ENCODE results near the gene CLPTM1.
"Not testable (repeated sequence)": the region's sequence is repeated elsewhere in the genome, so short reads cannot be mapped to it uniquely, and the experiment has no call there.

The CLPTM1 gene

GRCh38 chr19:44986389-44986788 is 31.2 kb downstream of the CLPTM1 start:
- no peak for DNase-seq

GRCh38 chr19:44987148-44987675 is 32.0 kb downstream of the CLPTM1 start:
- DNase-seq, result no peak

- DNase-seq, result no peak
These were observed 33.1 kb downstream of the CLPTM1 start for GRCh38 chr19:44988273-44988672.

- peak; percentile 55 for DNase-seq
These were observed 33.8 kb downstream of the CLPTM1 start for GRCh38 chr19:44988896-44989556.

GRCh38 chr19:44990459-44990858 is 35.3 kb downstream of the CLPTM1 start:
- no peak for DNase-seq

- DNase-seq, result no peak
These were observed 35.8 kb downstream of the CLPTM1 start for GRCh38 chr19:44990966-44991365.

GRCh38 chr19:44992336-44993163 is 37.4 kb downstream of the CLPTM1 start:
- DNase-seq, result no peak

- DNase-seq, result no peak
These were observed 38.3 kb downstream of the CLPTM1 start for GRCh38 chr19:44993526-44993925.

- DNase-seq, result no peak
These were observed 38.9 kb downstream of the CLPTM1 start for GRCh38 chr19:44993926-44994537.

GRCh38 chr19:44998025-44998424 is 42.8 kb downstream of the CLPTM1 start:
- no peak for DNase-seq

- not testable (repeated sequence) for DNase-seq
These were observed 44.1 kb downstream of the CLPTM1 start for GRCh38 chr19:44999131-44999925.

- DNase-seq, result not testable (repeated sequence)
These were observed 45.5 kb downstream of the CLPTM1 start for GRCh38 chr19:45000665-45001064.

GRCh38 chr19:45001087-45001739 is 46.0 kb downstream of the CLPTM1 start, which contains the start of gene RELB:
Gene RELB (plus strand): TSS chr19:45001464. CDS start chr19:45001580, 116 bp downstream.
- peak; percentile 91 for DNase-seq

GRCh38 chr19:45003485-45003884 is 48.3 kb downstream of the CLPTM1 start:
- DNase-seq, result no peak

GRCh38 chr19:45005787-45006186 is 50.6 kb downstream of the CLPTM1 start:
- DNase-seq, result no peak

- DNase-seq, result no peak
These were observed 53.4 kb downstream of the CLPTM1 start for GRCh38 chr19:45008552-45008951.

GRCh38 chr19:45009625-45010255 is 54.6 kb downstream of the CLPTM1 start:
- DNase-seq, result no peak

- no peak for DNase-seq
These were observed 55.1 kb downstream of the CLPTM1 start for GRCh38 chr19:45010306-45010705.

- DNase-seq, result no peak
These were observed 56.8 kb downstream of the CLPTM1 start for GRCh38 chr19:45011959-45012358.

- DNase-seq, result peak; percentile 71
These were observed 61.5 kb downstream of the CLPTM1 start for GRCh38 chr19:45016388-45017314.
